IPS DF 4.7 (cell line): ENCODE results near the gene ROBO1.
A peak's percentile ranks its signal among the peaks of the same experiment; 100 is the strongest.
"Not testable (repeated sequence)": the region's sequence is repeated elsewhere in the genome, so short reads cannot be mapped to it uniquely, and the experiment has no call there.

Experiments used
- DNase-seq: peaks from one replicate; pipeline ENCODE4 v3.0.0-alpha.2; 2013; ENCODE audit warnings: low spot score; ENCODE audit errors: extremely low read depth

Gene ROBO1

DNA sequence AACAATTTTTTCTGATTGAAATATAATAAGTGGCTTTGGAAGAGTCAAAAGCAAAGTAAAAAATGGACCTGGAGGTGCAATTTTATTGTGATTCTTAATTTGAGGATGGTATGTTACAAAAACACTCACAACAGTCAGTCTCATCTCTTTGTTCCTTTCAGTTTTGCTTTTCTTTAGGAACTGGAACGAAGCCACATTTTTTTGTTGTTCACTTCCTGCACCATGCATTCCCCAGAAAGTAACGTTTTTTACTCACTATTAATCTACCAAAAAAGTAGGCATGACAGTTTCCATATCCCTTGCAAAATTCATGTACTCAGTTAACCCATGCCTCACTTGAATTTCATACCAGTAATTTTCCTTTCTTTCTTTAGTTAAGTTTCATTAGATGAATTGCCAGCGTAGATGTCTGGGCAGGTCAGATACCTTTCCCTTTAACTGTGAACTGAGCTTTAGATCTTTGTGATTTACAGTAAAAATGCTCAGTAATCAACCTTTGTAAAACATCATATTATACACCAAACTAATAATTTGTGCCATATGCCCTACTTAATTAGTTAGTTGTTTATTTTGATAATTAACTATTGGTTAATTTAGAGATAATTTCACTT, 384.3 kb downstream of the ROBO1 start:
- DNase-seq: no peak

DNA sequence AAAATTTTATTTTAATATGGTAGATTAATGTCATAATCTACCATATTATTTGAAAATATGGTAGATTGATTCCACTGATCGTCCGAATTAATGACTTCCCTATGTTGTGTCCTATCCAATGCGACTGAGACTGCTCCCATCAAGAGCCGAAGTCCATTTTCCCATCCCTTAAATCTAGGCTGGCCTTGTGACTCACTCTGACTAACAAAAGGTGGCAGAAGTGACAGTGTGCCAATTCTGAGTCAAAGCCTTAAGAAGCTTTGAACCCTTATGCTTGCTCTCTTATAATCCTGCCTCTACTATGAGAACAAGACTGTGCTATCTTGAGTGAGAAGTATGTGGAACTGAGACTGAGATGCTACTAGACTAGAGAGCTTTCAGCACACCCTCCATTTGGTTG, 387.2 kb downstream of the ROBO1 start:
- no peak for DNase-seq

DNA sequence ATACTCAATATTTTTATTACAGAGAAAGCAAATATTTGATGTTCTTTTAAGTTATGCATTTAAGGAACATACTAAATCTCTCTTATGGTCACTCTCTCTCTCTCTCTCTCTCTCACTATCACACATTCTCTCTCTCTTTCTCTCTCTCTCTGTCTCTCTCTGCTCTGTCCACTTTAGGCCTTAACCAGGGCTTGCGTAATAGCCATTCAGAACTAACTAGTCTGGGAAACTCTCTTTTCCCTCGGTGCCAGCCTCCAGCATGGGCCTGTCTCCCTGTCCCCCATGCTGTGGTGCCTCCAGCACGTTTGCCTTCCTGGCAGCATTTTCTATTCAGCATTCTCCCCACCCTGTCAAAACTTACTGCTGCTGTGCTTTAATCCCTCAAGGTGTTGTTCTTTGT, 389.7 kb downstream of the ROBO1 start:
- DNase-seq: no peak

DNA sequence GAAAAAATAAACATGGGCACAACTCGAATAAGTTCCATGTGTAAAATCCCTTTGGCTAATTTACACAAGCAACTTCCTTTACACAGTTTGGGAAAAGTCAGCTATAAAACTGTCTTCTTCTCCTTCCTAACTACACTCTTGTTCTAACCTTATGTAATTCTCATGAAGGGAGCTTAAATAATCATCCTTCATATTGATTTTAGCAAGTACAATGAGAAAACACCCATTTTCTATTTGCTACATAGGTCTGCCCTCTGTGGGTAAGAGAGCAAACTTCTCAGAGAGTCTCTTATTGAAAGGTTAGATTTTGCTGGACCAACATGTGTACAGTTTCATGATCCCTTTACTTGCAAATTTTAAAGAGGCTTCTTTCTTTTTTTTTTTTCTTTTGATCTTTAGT, 398.5 kb downstream of the ROBO1 start:
- DNase-seq: no peak

DNA sequence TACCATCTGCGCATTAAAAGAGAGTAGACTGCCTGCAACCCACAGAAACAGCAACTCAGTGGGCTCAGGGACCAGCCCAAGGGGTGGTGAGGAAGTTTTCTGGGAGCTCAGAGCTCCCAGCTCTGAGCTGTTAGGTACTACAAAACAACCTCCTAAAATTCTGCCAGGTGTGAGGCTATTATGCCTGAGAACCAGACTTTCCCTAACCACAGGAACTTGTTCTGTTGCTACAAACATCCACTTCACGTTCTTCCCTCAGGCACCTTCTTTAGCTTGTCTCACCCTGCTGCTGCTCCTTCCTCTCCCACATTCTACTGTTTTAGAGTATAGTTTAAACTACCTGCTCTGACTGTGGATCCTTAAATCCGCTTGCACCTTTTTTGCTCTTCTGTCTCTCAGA, 399.4 kb downstream of the ROBO1 start:
- DNase-seq: no peak

DNA sequence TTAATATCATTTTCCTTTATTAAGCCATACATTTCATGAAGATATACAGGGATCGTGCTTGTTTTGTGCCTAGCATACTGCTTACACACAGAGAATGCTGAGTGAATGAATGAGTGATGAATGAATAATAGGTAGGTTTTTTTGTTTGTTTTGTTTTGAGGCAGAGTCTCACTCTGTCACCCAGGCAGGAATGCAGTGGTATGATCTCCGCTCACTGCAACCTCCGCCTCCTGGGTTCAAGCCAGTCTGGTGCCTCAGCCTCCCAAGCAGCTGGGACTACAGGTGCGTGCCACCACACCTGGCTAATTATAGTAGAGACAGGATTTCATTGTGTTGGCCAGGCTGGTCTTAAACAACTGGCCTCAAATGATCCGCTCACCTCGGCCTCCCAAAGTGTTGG, 400.0 kb downstream of the ROBO1 start:
- DNase-seq: no peak

DNA sequence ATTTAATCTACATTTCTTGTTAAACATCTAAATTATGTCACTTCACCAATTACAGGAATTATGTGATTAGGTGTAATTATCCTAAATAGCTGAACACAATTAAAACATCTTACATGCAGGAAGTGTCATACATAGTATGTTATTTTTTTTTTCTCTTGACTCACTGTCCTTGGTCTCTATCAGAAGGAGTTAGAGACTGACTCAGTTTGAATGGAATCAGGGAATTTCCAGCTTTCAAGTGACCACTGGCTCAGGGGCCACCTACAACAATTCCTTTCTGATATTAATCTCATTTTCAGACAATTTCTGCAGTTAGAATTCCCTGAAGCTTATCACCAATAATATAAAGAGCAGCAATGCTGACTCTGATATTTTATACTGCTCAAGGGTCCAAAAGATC, 400.7 kb downstream of the ROBO1 start:
- no peak for DNase-seq

DNA sequence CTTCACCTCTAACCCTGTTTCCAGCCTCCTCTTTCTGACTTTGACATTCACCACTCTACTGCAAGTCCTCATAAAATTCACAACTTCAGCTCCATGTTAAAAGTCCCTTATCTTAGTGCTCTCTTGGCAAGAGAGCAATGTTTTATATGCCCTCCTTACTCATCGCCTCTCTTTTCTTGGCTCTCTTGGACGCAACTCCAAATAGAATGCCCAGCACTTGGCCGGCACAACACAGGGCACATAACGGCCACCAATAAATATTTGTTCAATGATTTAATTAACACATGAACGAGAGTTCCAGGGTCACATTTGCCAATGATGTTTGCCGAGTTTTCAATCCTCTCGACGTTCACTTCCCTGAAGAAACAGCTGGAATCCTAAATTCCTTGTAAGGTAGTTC, 401.4 kb downstream of the ROBO1 start:
- no peak for DNase-seq

DNA sequence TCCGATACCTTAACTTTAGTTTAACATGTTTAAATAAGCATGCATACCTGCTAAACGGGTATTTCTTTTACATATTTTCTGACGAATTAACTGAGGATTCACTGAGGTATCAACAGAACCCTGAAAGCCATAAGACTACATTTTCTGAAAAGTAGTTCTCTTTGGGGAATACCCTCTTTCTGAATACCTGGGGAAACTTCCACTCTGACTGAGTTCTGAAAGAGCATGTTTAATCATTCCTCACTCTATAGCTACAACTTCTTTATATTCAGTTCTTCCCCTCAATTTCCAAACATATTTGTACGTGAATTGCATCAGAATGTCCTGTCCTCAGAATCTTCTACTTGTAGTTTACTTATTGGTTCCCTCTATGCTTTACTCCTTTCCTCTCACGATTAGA, 403.0 kb downstream of the ROBO1 start:
- no peak for DNase-seq

DNA sequence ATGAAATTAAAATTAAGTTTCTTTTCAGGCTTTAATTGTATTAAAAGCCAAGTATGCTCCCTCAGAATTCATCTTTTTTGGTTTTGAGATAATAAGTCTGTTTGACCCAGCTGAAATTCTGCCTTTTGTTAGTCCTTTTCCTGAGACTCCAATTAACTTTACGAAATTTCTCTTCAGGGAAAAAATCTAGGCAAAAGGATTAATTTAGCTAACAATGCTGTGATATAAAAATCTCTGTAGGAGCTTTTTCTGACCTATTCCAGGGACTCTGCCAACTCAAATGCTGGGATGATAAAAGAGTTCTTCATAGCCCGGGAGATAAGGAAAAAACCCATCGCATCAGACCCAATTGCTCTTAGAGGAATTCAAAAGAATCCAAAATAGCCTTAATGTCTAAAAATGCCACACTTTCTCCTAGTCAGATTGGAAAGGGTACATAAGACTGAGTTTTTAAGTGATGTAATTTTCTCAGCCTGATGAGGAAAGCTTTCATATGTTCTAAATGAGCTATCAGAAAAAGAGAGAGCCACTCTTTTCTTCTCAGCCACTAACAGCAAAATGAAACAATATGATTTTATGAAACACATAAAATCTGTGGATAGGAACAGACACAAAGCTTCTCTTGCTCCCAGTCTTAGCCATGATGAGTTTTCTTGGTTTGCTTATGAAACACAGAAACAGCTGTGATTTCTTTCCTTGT, 405.1 kb downstream of the ROBO1 start:
- no peak for DNase-seq

DNA sequence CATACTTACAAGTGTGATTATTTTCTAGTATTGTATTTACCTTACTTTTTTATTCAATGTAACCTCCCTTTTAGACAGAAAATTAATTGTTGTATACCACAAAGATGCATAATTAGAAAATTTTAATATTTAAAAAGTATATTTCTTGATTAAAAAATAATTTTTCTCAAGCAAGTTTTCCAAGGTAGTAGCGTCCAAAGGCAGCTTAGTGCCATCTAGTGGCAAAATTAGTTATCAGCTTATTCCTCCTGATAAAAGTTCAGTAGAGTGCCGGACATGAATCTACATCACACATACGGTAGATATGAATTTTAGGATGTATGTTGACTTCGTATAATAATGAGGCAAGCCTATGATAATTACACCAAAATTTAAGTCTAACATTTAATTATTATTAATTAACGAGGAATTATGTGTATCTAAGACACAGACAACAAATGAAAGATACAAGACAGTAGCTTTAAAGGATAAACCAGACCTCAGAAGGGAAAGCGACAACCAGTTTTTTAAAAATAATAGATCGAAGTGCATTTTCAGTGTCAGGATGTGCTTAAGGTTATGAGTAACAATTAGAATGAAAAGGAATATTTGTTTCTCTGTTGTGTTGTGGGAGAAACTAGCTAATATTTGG, 405.9 kb downstream of the ROBO1 start:
- DNase-seq: peak; percentile 14

DNA sequence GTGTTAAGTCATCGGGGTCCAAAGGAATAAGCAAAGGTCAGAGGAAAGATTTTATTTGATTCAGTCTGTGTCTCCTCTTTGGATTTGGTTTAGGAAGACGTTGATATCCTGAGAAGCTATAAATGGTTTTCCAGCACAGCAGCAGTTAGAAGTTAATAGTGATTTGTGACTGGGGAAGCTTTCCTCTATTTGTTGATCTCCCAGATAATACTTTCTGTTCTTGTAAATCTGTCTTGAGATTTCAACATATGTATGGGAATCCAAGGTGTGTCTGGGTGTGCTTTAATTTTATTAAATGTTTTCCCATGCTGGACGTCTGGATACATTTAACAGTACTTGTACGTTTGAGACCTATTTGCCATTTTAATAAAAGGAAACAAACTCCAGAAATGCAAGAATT, 409.5 kb downstream of the ROBO1 start:
- no peak for DNase-seq

DNA sequence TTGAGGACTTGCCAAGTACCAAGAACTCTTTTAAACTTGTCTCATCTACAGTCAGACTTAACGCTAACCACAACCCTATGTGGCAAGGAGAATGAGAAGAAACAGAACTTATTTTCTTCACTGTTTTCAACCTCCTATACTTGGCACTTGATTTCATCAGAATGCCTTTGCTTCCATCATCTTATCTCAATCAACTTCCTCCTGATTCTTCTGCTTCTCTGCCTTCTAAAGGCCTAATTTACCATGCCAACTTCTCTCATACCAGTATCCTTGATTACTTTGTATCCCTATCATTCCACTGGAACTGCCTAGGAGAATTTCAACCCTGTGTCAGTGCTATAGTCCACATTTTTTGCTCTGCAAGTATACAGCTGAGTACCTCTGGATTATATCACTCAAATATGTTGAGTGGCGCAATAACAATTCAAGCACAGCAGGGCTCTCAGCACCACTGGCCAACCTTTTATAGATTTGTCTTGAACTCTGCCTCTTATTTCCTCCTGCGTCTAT, 413.6 kb downstream of the ROBO1 start:
- DNase-seq: no peak

DNA sequence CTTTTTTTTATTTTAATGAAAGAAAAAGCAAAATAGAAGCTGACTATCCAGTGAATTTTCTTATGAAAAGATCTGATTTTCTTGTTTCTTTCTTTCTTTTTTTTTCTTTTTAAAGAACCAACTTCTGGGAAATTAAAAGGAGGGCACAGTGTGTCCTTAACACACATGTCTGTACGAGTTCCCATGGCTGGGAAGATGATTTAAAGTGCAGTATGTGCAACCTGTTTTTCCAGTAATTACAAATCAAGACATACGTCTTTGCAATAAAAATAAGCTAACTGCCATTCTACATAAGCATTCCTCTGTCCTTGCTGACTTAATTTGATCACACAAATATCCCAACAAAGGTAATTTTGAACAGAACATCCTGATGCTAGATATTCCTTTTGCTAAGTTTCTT, 416.1 kb downstream of the ROBO1 start:
- DNase-seq: no peak

DNA sequence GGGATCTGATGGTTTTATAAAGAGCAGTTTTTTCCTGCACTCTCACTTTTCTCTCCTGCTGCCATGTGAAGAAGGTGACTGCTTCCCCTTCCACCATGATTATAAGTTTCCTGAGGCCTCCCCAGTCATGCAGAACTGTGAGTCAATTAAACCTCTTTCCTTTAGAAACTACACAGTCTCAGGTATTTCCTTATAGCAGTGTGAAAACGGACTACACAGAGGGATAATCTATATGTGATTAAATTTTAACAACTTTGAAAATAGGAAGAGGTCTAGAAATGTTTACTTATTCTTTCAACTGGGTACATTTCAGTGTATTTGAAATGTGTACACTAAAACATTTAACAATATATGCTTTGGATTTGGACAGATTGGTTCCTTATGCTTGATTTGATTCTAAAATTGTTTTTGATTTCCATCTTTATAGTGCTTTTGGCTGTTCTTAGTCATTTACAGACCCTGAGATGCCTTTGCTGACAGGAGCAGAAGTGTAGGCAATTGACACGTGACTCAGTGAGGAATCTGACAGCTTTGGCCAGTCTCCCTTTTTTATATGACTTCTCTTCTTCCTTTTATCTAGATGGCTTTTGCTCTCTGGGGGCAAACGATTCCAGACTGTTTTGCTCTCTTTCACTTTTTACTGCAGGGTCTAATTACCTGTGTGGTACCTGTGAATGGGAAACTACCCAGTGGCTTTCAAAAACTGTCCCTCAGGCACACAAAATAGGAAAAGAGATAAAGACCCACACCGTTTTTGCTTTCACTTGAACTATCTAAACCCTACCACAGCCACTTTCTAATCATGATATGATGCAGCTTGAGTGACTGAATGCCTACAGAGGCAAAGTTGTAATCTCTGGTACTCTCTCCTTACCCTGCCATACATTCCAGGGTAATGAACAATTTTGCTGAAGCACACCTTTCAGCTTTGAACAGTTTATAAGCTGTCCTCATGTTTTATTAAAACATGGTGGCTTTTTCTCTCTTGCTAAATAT, 422.6 kb downstream of the ROBO1 start:
- no peak for DNase-seq

DNA sequence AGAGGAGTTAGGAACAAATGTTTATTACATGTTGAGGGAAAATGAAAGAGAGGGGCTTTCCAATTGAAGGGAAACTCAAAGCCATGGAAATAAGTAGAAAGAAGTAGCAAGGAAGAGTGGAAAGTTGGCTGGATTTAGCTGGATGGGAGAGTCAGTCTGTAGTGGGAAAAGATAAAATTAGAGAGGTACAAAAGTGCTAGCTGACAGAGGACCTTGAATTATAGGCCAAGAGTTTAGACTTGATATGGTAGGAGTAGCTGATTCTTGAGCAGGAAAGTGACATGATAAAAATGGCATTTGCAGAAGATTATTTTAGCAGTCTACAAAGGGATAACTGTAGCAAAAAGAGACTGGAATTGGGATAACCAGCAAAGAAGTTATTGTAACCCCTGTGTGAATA, 425.8 kb downstream of the ROBO1 start:
- DNase-seq: no peak

DNA sequence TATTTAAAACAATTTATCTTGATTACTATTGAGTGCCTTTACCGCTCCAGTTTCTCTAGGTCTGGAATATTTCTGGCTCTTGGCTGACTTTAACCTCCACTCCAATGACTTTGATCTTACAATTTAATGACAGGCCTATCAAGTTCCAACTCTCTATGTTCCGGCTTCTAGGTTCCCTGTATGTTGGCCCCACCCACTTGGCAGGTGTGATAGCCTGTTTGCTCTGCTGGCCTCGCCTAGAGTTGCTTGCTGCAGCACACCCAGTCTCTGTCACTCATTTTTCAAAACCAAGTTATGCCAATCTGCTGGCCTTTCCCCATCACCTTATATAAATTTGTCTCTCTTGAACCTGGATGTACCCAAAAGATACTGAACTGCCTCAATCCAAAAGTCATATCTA, 428.0 kb downstream of the ROBO1 start:
- no peak for DNase-seq

DNA sequence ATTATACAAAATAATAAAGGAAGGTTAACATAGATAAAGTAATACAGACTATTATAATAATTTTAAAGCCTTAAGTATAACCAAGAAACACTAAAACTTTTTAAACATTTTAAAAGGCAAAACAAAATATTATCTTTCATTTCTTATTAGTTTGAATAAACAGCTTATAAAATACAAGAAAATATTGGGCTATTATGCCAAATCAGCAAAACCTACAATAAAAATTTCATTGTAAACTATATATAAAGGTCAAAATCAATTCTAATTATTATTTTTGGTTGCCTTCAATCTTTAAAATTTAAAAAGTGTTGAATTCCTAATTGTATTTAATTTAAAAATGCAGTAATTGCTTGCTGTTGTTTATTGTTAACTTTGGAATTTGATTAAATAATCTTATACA, 430.0 kb downstream of the ROBO1 start:
- DNase-seq: no peak

DNA sequence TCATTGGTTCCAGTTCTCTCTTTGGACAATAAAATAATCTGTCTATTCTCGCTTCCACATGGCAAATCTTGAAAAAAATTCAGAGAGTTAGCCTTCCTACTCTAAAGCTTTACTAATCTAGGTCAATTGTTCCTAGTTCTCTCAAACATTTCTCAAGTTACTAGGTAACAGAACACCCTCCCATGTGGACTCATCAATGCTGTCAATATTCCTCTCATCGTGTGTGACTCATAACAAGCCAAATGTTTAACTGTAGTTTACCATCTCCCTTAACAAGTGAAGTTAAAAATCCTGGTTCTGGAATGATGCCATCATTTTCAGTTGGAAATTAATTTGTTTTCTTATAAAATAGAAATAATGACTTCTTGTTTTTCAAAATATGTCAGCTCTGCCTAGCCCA, 438.6 kb downstream of the ROBO1 start:
- no peak for DNase-seq

DNA sequence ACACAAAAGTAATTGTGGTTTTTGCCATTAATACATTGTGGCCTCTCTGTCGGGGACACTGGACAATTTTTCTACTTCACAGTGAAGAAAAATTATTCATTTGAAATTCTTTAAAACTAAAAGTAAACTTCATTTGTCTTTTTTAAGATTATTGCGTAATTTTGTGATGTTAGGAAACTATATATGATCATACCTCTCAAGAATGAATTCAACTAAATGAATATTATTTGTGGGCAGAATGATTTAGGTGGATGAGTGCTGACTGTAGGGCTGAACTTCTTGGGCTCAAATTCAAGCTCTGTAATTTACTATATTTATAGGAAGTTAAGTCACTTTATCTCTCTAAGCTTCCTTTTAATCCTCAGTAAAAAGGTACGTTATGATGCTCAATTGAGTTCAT, 441.2 kb downstream of the ROBO1 start:
- no peak for DNase-seq

DNA sequence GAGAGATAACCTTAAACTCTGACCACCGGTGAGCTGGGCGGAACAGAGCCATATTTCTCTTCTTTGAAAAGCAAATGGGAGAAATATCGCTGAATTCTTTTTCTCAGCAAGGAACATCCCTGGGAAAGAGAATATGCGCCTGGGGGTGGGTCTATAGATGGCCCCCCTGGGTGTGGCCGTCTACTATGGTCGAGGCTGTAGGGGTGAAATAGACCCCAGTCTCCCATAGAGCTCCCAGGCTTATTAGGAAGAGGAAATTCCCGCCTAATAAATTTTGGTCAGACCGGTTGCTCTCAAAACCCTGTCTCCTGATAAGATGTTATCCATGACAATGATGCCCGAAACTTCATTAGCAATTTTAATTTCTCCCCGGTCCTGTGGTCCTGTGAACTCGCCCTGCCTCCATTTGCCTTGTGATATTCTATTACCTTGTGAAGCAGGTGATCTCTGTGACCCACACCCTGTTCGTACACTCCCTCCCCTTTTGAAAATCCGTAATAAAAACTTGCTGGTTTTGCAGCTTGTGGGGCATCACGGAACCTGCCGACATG, 441.9 kb downstream of the ROBO1 start:
- not testable (repeated sequence) for DNase-seq
